GM19238 (cell line): Measurements from ENCODE around the gene ELFN2.

Source experiments
- DNase-seq: peaks from one replicate; pipeline ENCODE4 v3.0.0; 2011; ENCODE audit warnings: low spot score; ENCODE audit not compliant: insufficient read length

The ELFN2 gene

DNA sequence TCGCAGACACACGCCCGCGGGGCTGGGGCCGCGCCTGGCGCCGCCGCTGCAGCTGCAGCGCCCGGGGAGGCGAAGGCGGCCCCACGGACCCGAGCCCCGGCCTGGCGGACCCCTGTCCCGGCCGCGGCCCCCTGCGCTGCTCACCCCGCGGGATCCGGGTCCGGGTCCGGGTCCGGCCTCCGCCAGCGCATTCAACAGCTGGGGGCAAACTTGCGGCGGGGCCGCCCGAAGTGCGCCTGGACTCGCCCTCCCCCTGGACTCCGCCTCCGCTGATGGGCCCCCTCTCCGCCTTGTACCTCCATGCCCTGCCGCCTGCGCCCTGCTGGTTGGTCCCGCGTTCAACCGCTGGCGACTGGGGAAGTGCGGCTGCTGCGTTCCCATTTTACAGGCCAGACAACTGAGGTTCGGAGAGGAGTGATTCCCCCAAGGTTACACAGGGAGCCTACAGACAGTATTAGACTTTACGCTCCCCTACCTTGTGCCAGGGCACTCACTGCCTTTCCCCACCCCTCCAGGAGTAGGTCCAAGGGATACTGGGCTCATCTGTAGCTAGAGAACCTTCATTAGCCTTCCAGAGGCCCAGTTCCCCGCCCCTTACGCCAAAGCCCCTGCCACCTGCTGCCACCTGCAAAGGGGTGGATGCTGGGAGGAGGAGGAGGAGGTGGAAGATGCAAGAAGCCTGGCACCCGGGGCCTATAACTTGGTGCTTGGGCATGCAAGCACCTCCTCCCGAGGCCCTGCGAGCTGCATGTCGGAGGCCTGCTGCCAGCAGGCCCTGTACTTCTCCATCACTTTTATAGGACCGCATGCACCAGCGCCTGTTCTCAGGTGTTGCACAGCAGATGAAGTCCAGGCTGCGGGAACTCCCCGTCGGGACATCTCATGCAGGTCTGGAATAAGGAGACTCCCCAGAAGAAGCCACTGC, 694 bp upstream of the ELFN2 start:
- DNase-seq, result no peak

DNA sequence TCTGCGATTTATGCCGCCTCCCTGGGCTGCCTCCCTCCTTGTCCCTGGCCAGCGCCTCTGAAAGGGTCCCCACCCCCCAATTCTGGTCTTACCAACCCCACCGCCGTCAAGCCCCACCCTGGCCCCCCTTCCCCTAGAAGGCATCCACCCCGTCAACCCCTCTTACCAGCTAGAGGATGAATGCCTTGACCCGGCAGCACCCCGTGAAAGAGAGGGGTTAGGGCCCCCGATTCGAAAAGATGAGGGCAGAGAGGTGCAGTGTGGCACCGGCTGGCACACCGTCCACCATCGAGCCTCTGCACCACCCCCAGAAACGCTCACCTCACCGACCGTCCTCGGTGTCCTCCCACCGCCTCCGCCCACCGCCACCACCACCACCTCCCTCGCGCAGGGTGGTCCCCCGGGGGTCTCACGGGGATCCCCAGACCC, 559 bp downstream of the ELFN2 start:
- DNase-seq, result no peak

DNA sequence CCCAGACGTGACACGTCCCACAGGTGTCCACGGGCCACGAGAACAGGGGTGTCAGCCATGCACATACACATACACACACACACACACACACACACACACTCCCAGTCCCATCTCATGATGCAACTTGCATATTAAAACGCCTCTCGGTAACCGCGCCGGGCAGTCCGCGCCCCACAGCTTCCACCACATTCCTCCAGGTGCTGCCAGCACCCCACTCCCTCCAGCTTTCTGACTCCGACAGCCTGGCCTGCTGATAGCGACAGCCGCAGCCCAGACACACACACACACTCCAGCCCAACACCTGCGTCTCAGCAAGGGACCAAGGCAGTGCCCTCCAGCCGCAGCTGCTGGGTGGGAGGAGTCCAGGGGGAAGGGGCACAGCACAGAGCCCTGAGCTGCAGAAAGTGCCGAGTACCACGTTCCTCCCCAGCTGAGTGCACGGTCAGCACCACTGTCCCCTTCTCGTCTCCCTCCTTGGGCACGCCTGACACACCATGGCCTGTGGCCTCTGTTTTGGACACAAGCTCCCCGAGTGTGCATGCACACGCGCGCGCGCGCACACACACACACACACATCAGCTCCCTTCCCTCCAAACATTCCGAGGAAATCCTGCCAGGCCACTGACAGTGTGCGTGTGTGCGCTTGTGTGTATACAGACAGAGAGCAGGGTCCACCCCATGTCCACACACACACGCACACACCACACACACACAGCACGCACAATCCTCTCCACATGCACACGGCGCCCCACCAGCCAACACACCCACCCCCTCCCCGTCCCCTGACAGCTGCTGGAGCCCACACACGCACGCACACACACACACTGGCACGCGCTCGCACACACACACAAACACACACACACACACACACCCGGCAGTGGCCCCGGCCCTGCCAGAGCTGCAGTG, 1.2 kb downstream of the ELFN2 start:
- DNase-seq, result no peak

DNA sequence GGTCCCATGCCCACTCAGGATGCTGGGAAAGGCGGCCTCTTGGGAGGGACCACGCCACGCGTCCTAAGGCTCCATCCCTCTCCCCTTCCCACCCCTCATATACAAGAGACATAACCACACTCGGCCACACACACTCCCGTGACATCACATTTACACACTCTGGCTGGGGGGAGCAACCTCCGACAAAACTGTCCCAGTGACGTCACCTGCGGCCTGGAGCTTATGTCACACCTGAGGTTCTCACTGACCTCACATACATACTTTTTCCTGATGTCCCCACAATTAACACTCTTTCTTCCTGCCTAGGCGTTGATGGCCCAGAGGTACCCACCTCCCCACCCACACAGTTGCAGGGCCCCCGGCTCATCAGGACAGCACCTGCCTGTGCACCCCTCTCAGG, 1.9 kb downstream of the ELFN2 start:
- no peak for DNase-seq

DNA sequence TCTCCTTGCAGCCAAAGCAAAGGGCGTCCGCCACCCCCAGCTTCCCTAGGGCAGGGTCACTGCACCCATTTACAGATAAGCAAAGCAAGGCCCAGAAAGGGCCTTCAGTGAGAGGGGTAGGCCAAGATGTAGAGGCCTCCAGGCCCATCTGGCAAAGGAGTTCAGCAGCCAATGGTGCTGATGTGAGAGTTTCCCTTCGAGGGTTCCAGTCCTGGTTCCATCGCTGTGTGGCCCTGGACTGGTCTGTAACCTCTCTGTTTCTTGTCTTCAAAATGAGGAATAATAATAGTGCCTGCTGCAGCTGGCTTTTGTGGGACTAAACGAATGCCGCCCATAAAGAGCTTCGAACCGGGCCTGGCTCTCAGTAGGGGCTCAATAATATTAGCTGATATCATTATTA, 4.0 kb downstream of the ELFN2 start:
- no peak for DNase-seq

DNA sequence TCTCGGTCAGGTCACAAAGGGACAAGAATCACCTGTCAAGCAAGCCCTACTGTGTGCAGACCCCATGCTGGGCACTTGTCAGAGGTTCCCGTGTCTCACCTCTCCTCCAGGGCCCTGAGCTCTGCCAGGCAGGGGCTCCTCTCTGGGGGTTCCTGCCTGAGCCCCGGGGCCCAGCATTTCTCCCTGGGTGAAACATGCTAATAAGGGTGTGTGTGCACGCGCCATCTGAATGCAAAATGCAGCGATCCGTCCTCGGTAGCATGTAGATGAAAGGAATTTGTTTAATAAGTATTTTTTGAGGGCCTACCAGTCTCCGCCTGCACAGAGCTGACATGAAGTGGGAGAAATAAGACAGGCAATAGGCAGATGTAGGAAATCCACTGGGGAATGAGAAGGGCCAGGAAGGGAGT, 5.8 kb downstream of the ELFN2 start:
- no peak for DNase-seq

DNA sequence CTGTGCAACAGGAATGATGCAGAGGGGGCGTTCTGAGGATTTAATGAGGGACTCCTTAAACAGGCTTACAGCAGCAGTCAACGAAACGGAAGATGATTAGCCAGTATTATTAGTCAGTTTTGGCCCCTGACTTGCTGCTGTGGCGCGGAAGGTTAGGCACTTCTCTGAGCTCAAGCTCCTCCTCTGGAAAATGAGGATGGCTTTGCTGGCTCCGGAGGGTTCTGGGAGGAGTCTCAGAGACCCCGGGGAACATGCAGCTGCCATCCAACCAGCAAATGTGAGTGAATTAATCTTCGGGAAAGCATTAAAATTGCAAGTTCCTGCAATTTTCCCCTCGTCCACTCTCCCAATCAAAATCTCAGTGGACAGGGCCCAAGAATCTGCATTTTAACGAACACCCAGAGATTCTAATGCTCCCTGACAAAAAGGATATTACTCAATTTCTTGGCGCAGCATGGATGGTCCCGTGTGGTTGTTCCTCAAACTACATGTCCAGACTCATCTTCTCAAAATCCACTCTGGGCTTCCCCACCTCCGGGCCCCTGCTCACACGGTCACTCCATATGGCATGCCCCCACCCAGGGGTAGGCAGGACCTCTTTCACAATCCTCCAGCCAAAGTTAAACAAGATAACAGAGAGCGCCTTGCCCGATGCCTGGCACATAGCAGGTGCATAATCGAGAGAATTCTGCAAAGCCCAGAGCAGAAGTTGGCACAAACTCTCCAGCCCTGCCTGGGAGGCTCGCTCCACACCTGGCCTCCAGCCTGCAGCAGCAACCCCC, 6.4 kb downstream of the ELFN2 start:
- DNase-seq, result no peak

DNA sequence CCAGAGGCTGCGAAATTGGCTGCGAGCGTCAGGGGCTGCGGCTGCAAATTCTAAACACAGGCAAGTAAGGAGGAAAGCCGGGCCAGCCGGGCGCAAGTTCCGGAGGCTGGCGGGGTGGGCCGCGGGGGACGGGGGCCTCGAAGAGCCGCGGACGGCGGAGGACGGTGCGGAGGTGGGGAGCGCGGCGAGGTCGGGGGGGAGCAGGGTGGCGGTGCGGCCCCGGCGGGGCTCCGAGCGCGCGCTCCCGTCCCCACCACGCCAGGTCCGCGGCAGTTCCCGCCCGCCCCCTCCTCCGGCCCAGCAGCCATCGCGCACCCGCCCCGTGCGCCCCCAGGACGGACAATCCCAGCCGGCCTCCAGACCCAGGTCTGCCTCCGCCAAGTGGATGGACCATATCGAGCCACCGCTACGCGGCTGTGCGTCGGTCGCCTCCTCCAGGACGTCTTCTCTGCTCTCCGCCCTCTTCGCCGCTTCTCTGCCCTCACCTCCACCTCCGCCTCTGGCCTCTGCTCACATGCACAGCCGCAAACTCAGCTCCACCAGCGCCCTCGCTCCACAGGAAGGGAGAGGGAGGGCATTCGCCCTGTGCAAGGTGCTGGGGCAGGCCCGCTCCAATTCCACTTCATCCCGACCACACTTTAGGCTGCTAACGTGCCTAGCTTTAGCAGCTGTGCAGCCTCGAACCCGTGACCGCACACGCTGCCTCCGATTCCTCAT, 7.2 kb downstream of the ELFN2 start:
- no peak for DNase-seq

DNA sequence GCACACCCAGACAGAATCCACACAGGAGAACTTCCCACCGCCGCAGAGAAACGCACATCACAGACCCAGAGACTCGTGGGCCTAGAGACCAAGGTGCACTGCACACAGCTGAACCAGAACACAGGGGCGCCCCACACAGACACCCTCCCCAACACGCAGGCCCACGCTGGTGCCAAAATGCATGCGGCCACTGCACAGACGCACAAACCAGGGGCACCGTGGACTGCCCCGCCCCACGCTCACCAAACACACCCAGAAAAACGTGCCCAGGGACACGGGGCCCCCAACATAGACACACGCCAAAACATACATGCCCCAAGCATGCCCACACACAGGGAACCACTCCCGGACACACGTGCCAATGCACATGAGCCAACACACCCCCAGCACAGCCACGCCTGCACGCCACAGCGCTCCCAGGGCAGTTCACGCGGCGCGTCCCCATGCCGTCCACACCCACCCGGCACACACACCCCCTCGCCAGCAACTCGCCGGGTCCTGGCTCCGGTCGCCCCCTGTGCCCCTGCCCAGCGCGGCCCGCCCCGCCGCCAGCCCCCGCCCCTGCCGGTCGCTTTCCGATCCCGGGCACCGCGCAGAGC, 7.8 kb downstream of the ELFN2 start:
- DNase-seq, result no peak

DNA sequence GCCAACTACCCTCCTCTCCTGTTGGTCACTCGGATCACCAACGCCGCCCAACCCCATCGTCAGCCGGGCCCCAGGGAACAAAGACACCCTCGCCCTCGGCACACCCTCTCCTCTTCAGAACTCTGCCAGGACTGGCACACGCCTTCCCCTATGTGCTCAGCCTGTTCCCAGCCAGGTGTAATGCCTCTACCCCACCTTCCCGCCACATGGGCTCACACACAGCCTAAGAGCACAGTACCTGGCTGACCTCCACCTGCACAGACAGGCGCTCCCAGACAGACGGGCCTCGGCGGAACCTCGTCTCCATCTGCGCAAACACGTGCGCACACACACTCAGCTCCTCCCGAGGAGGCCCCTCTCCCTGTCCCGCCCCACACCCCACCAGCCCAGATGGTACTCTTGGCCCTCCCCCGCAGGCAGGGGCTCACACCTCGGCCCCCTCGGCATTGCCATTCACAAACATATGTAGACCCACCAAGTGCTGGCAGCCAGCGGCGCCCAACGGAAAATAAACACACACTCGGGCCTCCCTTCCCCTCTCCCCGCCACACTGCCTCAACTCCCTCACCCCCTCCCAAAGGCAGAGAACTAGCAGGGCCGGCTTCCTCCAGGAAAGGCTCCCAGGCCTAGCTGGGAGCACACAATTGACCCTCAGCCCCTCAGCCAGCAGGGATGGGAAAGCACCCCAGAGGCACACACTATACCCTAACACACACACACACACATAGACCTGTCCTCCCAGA, 8.5 kb downstream of the ELFN2 start:
- no peak for DNase-seq

DNA sequence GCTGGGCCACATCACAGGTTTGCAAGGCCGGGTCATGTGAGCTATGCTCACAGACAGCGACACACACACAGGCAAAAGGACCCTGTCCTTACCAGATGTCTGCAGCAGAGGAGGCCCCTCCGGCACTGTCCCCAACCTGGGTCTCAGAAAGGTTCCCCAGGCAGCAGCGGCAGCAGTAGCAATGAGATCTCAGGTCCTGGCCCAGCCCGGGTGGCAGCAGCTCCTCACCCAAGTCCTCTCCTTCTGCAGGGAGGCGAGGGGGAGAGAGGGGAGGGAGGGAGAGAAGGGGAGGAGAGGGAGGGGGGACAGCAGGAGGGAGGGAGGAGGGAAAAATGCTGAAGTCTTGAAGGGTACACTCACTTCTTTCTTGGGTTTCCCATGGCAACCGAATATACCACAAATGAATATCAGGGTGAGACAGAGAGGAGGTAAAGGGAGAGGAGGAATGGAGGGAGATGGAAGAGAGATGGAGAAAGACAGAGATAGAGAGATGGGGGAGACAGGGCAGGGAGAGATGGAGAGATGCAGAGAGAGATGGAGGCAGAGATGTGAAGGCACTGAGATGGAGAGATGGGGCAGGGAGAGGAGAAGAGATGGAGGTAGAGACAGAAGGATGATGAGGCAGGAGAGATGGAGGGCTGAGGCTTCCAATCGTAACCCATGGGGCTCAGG, 9.5 kb downstream of the ELFN2 start:
- DNase-seq, result no peak

DNA sequence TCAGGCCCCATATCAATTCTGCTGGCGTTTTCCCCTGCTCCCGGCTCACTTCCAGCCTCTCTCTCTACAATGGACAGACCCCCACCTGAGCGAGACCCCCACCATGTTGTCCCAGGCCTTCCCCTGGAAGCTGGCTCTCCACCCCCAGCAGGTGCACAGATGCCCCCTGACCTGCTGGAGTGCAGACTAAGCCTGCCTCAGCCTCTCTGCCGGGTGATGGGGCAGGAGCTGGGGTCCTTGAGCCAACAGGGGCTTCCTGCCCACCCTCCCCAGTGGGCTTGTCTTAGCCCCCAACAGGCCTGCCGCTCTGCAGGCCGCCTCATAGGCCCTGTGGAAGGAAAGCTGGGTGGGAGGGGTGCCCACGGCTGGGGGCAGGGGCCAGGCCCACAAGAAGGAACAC, 10.0 kb downstream of the ELFN2 start:
- no peak for DNase-seq

DNA sequence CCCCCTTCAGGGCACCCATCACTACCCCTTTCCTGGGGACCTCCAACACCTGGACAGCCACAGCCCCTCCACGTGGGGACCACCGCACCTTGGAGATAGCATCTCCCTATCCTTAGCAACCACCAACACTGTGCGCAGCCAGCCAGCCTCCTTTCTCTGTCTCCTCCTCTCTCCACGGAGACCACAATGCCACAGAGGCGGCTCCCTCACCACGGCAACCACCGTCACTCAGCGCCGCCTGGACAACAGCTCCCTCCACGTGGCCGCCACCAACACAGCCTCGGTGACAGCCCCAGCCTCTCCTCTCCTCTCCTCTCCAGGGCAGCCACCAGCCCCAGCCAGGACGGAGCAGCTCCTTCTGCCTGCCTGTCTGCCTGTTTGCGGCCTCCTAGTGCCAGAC, 10.5 kb downstream of the ELFN2 start:
- no peak for DNase-seq

DNA sequence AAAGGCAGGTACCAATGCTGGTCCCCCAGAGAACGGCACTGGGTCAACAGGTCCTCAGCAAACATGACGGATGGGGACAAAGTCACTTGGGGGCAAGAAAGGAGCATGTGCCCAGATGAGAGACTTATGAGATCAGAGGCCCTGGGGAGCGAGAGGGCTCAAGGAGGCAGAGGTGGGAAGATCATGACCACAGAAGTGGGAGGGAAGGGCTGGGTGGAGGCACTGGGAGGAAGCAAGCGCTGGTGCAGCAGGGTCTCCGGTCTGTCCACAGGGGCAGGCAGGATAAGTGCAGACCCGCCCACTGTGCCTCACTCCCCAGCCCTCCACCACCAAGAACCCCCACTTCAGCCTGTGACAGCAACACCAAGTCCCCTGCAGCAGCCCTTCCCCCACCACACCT, 10.9 kb downstream of the ELFN2 start:
- no peak for DNase-seq

DNA sequence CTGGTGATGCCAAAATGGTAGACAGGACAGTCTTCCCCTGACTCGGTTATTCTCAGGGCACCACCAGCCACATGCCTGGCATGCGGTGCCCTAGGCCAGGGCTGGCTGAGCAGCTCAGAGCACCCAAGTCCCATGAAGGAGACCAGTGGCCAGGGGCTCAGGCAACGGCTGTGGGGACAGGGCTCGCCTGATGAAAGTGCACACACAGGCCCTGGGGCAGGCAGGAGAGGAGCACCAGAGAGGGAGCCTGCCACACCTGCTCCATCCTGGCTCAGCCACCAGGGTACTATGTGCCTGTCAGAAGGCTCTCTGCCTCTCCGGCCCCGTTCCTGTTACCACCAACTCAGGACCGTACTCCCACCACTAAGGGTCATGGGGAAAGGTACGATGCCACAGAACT, 12.1 kb downstream of the ELFN2 start:
- no peak for DNase-seq

DNA sequence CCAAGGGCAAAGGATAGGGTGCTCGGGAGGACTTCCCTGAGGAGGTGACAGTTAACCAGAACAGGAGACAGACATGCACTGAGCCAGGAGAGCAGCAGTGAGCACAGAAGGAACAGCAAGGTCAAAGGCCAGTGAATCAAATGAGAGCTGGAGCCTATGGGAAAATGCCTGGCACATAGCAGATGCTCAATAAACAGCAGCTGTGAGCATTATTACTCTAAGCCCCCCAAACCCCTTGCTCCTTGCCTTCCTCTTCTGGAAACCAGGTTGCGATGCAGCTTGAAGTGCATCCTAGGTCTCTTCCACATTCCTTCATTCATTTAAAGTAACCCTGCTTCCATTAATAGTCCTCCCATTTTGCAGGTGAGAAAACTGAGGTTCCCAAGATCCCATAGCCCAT, 13.0 kb downstream of the ELFN2 start:
- no peak for DNase-seq

DNA sequence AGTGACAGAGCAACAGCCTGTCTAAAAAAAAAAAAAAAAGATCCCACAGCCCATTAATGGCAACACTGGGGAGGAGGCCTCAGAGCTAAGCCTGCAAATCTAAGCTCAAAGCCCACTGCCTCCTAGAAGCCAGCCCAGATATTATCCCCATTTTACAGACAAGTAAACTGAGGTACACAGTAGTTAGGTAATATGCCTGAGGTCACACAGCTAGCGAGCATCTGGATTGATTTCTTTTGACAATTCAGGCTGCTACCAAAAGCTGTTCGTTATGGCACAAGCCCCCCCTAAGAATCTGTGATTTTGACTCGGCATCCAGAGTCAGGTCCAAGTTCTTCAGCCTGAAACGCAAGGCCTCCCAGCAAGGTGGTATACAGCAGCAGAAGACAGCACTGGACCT, 13.7 kb downstream of the ELFN2 start:
- no peak for DNase-seq

DNA sequence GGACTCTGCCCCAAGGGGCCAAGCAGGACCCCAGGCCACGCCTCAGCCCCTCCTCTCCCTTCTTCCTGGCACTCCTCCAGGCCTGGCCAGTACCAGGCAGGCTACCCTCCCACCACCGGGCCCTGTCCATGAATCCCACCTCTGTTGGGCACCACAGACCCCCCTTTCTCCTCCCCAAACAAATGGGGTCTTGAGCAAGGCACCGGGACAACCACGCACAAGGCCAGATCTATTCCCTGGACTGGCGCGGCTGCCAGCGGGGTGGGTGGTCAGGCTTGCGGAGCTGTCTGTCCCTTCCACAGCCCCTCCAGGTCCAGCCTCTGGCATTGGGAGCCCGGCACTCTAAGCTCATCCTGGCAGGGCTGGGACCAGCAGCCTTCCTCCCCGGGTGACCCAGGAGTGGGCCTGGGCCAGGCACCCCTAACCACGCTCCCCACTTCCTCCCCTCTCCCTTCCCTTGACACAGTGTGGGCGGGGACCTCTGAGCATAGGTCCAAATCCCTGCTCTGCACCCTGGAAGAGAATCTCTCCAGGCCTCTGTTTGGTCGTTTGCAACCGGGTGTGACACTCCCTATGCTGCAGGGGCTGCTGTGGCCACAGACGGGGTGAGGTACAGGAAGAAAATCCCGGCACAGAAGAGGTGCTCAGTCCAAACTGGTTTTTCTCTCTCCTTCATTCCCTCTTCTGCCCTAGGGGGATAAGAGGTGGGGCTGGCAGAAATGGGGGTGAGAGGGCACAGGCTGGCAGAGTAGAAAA, 14.6 kb downstream of the ELFN2 start:
- no peak for DNase-seq

DNA sequence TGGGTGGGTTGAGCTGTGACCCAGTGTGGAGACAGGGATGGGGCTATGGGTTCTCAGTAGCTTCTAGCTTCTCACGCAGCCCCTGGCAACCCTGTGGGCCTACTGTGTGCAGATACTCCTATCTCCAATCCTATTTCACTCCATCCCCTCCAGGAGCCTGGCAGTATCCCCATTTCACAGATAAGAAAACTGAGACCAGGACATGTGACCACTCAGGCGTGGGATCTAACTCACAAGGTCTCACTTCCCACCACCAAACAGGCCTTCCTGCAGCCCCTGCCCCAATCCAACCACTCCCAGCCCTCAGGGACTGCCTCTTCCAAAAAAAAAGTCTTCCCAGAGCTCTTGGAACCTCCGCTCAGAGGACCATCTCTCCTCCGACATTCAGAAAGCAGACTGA, 15.6 kb downstream of the ELFN2 start:
- DNase-seq, result no peak
